Body of pancreas (tissue), 4 donors: ENCODE results near the gene ASCC1. TPM values are rescaled to one million over a fixed set of nuclear protein-coding genes. Genes with fewer than 3 reads are reported as not detected.

Experiments used
- ATAC-seq: fragments of 150-250 bp; one replicate; pipeline ENCODE4 v1.9.1; 2016
- DNase-seq, 4 donors: peaks; one replicate each; pipeline ENCODE4 v3.0.0-alpha.2; 2019
- H3K27ac ChIP-seq, 4 donors: fragments of 200-600 bp; sonication (generic); 1 replicate in 3 of 4; 2 replicates in 1 of 4; pipeline versions ENCODE4 v1.5.1 to v1.6.1; 2016 to 2019; ENCODE audit warnings: mild to moderate bottlenecking in 1 of 4, mixed read lengths in 1 of 4, moderate library complexity in 1 of 4
- H3K27me3 ChIP-seq, 2 donors: fragments of 200-600 bp; sonication (generic); one replicate each; pipeline ENCODE4 v1.6.0; 2016; ENCODE audit warnings: mild to moderate bottlenecking in 1 of 2
- H3K36me3 ChIP-seq, 2 donors: fragments of 200-600 bp; sonication (generic); replicated peaks in 1 of 2; 2 replicates each; pipeline ENCODE4 v1.5.1; 2016; ENCODE audit warnings: low read depth in 2 of 2; ENCODE audit not compliant: insufficient read depth in 1 of 2
- H3K4me1 ChIP-seq: fragments of 200-600 bp; sonication (generic); one replicate; pipeline ENCODE4 v1.6.0; 2016
- H3K4me3 ChIP-seq, 2 donors: fragments of 200-600 bp; sonication (generic); 1 replicate in 1 of 2; 2 replicates in 1 of 2; pipeline ENCODE4 v1.5.1; 2016 to 2019
- H3K9me3 ChIP-seq, 3 donors: fragments of 200-600 bp; sonication (generic); 1 replicate in 2 of 3; 2 replicates in 1 of 3; pipeline ENCODE4 v1.5.1; 2016
- POLR2A ChIP-seq, 3 donors: fragments of 450-650 bp; IDR thresholded peaks; one replicate each; pipeline ENCODE4 v1.6.1; 2016; ENCODE audit warnings: antibody characterized with exemption in 3 of 3, mild to moderate bottlenecking in 2 of 3
- WGBS, 2 donors: methylation state at CpG; one replicate each; pipeline ENCODE4 v1.1.5; 2017; 5-methylcytosine and 5-hydroxymethylcytosine counted together
- intact Hi-C: fragments of 100-400 bp; cut with DNase I; formaldehyde crosslinking; loops from one replicate; pipeline ENCODE4 v1.15.1; 2023
- total RNA-seq, 2 donors: library from RNA; depleted of rRNA; stranded (reverse); fragments of >200 nt; gene quantifications; one replicate each; pipeline ENCODE4 v1.1.0, GENCODE V29; 2016
- TF ChIP-seq, protein P1 (sequence below), 7 experiments: fragments of 450-650 bp in 4 of 7; fragments of 200-600 bp in 3 of 7; sonication (generic) in 3 of 7; IDR thresholded peaks; one replicate each; pipeline ENCODE4 v1.5.1; 2016 to 2019; ENCODE audit warnings: antibody characterized with exemption in 7 of 7

ASCC1 gene
- total RNA-seq, 2 donors from 2014 or later = 16.1 to 17.1 TPM

DNA sequence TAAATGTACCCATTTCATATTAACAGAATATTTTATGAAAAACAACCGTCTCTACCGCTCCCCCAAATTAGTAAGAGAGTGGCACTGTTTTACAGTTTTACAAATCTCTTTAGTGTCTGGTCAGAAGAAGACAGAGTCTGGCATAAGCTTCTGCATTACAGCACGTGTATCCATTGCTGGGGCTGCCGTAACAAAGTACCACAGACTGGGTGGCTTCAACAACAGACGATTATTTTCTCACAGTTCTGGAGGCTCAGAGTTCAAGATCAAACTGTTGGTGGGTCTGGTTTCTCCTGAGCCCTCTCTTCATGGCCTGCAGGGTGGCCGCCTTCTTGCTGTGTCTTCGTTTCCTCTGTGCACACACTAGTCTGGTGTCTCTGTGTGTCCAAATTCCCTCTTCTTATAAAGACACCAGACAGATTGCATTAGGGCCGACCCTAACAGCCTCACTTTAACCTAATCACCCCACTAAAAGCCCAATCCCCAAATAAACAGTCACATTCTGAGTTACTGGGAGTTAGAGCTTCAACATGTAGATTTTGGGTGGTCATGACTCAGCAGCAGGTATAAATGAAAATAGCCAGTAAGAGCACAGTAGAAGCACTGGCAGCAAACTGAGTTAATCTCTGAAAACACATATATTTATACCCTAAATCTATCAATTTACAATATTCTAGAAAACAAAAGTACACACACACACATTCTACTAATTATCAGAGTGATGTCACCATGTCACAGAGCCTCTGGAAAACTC is 123.7 kb downstream of the ASCC1 start:
- H3K4me3 ChIP-seq = no peak overlapping the region
- ATAC-seq (no peak), DNase-seq (no peak)
- H3K27ac ChIP-seq = no peak overlapping the region
- H3K36me3 ChIP-seq = no peaks in the 10 kb centered on the region
- intact Hi-C loops = no loop called here
- 88 to 94% methylated on average over 8 of the region's 8 CpGs for WGBS, 2 donors
- no peak for TF ChIP-seq POLR2A (IDR thresholded peaks at IDR 0.05)
- TF ChIP-seq, protein P1, sequence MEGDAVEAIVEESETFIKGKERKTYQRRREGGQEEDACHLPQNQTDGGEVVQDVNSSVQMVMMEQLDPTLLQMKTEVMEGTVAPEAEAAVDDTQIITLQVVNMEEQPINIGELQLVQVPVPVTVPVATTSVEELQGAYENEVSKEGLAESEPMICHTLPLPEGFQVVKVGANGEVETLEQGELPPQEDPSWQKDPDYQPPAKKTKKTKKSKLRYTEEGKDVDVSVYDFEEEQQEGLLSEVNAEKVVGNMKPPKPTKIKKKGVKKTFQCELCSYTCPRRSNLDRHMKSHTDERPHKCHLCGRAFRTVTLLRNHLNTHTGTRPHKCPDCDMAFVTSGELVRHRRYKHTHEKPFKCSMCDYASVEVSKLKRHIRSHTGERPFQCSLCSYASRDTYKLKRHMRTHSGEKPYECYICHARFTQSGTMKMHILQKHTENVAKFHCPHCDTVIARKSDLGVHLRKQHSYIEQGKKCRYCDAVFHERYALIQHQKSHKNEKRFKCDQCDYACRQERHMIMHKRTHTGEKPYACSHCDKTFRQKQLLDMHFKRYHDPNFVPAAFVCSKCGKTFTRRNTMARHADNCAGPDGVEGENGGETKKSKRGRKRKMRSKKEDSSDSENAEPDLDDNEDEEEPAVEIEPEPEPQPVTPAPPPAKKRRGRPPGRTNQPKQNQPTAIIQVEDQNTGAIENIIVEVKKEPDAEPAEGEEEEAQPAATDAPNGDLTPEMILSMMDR (IDR thresholded peaks at IDR 0.05) = no peak
- peaks cover 27% of the 10 kb centered on the region for H3K4me1 ChIP-seq
- H3K27me3 ChIP-seq = peaks cover 0 to 17% of the 10 kb centered on the region in 2 donors
- H3K9me3 ChIP-seq = no peaks in the 10 kb centered on the region

DNA sequence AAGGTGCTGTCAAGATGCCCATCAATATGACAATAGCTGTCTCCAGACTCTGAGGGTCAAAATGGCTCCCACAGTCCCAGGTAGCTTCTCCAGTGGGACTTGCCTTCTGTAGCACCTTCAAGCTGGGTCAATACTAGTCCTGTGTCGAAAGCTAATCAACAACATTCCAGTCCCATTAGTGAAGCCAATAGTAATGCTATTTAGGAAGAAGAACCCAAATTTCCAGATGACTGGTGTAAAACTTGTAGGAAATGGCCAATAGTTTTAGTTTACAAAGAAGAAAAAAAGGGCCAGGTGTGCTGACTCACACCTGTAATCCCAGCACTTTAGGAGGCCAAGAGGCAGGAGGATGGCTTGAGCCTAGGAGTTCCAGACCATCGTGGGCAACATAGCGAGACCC is 125.8 kb downstream of the ASCC1 start:
- Histone ChIP-seq H3K27me3 (peaks cover 0 to 20% of the 10 kb centered on the region in 2 donors), H3K4me1 (peaks cover 17% of the 10 kb centered on the region), H3K36me3 (no peaks in the 10 kb centered on the region), H3K4me3 (no peak overlapping the region), H3K27ac (no peak overlapping the region), H3K9me3 (no peaks in the 10 kb centered on the region)
- intact Hi-C loops = no loop called here
- ATAC-seq = no peak
- 90 to 99% methylated on average over 3 of the region's 3 CpGs for WGBS, 2 donors
- TF ChIP-seq POLR2A (IDR thresholded peaks at IDR 0.05) = no peak
- TF ChIP-seq, protein P1 (IDR thresholded peaks at IDR 0.05) = no peak
- no peak for DNase-seq

DNA sequence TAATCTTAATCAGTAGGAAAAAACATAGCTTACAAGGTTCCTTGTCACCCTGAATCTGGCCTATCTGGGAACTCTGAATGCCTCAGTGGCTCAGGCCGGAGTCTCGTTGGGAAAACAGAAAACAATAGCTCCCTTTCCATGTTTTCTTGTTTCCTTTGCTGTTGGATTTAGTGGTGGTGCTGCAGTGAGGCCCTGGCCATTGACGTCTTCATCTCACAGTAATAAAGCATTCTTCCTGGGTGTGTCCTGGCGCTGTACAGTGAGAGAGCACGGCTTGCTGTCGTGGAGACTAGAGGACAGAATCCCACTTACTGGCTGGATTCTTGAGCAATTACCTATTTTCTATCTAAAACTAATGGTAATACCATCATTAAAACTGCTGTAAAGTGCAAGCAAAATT is 126.5 kb downstream of the ASCC1 start:
- 74 to 85% methylated on average over 6 of the region's 6 CpGs for WGBS, 2 donors
- intact Hi-C loops = no loop called here
- H3K27me3 ChIP-seq = peaks cover 0 to 20% of the 10 kb centered on the region in 2 donors

DNA sequence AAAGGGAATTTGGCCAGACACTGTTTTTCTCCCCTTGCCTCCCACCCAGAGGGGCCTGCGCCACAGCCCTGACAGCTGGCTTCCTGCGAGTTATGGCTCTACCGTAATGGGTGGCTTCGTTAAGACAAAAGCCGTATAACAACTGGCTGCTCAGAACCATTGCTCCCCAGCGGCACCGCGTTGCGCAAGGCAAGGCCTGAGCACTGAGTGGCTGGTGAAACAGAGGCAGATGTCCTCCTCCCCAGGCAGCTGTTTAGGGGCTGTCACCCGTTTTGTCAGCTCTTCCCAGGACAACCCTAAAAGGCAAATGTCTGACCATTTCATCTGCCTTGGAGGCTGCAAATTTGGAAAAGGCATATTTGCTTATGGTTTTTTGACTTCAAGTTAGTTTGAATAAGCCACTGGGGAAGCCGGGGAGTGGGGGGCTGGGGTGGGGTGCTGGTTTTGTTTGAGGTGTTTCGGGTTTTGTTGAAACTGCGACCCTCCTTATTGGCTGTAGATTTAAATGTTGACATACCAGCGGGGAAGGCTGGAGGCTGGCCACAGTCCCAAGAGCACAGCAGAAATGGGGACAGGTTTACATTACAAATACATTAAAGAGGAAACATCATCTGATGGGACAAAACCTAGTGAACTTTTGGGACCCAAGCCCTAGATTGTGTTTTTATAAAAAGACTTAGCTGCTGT is 127.0 kb downstream of the ASCC1 start:
- no peak for ATAC-seq
- no peak for DNase-seq
- no peak for TF ChIP-seq POLR2A (IDR thresholded peaks at IDR 0.05)
- TF ChIP-seq, protein P1 (IDR thresholded peaks at IDR 0.05) = no peak
- Histone ChIP-seq H3K9me3 (no peaks in the 10 kb centered on the region), H3K27ac (no peak overlapping the region), H3K36me3 (no peaks in the 10 kb centered on the region), H3K27me3 (peaks cover 0 to 20% of the 10 kb centered on the region in 2 donors), H3K4me3 (no peak overlapping the region), H3K4me1 (peaks cover 17% of the 10 kb centered on the region)
- intact Hi-C loops = no loop called here
- WGBS, 2 donors = 67 to 75% methylated on average over 14 of the region's 14 CpGs

More for the DNA sequence above, 126.5 kb downstream of the ASCC1 start:
- H3K4me1 ChIP-seq = peaks cover 17% of the 10 kb centered on the region
- TF ChIP-seq, protein P1 (IDR thresholded peaks at IDR 0.05) = no peak
- no peak for TF ChIP-seq POLR2A (IDR thresholded peaks at IDR 0.05)
- ATAC-seq (no peak), DNase-seq (no peak)
- H3K4me3 ChIP-seq = no peak overlapping the region
- no peaks in the 10 kb centered on the region for H3K9me3 ChIP-seq
- H3K27ac ChIP-seq = no peak overlapping the region
- no peaks in the 10 kb centered on the region for H3K36me3 ChIP-seq
